Measurements from ENCODE around the gene RBMS2.

RBMS2 gene

DNA sequence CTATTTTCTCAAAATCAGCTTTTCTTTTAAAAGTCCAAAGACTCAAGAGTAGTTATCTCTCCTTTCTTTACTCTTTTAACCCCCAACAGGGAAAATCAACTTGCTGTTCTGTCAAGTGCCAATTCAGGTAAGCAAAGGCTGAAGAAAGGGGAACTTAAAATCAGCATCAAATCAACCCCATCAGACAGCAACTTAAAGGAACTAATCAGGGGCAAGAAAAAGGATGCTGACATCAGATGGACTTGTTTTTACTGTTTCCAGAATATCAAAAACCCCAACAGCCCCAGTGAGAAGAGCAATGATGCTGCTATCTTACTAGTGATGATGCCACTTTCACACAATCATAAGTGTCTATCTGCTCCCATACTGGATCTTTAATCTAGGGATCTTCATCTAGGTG is 105.1 kb downstream of the RBMS2 start:
- intact Hi-C loops (cut with DNase I), result loop anchor here (5.0 kb wide), 1 partner anchor 34 kb away; no protein-coding TSS in a partner anchor
- DNase-seq, result no peak

DNA sequence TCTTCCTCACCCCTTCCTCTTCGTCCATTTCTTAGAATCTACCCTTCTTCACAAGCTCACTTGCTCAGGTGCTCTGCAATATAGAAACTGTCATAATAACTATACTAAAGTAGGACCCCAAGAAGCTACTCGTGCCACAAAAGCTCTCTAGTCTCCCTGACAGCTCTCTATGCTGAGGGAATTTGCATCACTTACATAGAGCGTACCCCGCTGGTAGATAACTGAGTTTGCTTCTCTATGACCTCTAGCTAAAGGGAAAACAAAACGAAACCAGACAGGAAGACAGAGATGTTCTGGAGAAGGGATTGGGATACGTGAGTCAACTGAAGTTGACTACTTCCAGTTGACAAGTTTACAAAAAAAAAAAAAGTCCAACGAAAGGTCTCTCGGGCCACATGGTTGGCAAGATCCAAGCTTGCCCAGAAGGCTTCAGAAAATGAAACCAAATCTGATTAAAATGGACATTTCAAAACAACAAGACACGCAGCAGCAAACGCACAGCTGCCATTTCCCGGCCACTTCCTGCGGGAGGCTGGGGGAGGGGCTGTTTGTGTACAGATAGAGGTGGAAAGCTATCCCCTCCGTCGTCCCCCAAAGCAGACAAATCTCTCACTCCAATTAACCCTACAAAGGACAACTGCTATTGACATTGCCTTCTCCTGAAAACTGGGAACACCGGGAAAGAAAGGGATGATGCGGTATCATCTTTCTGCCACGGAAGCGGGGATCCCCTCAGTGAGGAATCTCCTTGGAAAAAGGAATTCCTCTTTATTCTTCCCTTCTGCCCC is 107.2 kb downstream of the RBMS2 start:
- intact Hi-C loops (cut with DNase I), result loop anchor here (5.0 kb wide), 1 partner anchor 37 kb away; no protein-coding TSS in a partner anchor
- peak in 9 of 10 donors; percentile 49 to 91 (median 67) for DNase-seq

DNA sequence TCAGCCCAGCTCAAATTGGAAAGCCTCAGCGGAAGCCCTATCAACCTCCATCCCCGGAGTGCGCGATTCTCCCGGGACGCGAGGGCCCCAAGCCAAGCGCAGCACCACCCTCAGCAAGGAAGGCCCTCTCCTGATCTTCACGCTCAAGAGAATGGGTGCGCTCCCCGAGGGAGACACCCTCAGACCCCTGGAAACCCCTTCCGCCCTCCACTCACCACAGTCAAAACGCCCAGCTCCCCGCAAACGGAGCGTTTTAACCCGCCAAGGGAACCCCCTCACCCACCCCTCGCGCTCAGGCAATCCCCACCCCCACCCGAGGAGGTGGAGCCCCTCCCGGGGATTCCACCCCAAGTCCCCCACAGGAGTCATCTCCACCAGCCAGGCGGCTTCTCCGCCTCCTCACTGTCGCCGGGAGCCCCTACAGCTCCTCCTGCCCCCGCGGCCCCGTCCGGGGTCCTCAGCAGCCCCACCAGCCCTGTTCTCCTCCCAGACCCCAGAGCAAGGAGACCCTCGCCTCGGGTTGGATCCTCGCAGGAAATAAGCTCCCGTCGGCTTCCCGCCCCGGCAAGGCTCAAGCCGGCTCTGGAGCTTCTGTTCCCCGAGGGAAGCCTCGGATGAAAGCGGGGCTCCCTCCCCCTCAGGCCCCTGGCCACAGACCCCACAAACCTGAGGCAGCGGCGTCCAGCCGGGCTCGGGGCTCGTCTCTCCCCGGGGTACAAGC is 108.0 kb downstream of the RBMS2 start:
- intact Hi-C loops (cut with DNase I), result loop anchor here (5.0 kb wide), 2 partner anchors 37 to 57 kb away; no protein-coding TSS in a partner anchor
- DNase-seq, result peak in 9 of 10 donors; percentile 29 to 88 (median 37)

DNA sequence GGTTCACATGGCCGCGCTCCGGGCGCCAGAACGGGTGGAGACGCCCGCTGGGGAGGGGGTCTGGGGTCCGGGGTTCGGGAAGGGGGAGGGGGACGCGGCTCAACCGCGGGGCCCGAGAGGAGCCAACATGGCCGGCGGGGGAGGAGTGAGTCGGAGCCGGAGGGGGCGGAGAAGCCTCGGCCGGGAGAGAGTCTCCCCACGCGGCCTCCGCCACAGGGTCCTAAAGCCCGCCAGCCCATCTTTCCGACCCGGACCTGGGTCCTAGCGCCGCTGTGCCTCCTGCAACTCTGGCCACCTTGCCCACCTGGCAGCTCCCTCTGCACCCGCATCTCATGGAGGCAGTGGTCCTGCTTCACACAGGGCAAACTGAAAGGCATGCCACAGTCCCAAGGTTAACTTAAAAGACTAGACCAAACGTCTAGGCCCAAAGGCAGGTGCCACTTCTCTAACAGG is 108.6 kb downstream of the RBMS2 start, which contains the start of gene BAZ2A:
BAZ2A (minus strand) TSS at position 147 of the 453 bp plus-strand sequence. CDS start 12,796 bp downstream, outside the sequence.
- DNase-seq, result peak; percentile 91 to 99 (median 97)
- intact Hi-C loops (cut with DNase I), result loop anchor here (5.0 kb wide), 1 partner anchor 58 kb away; no protein-coding TSS in a partner anchor

DNA sequence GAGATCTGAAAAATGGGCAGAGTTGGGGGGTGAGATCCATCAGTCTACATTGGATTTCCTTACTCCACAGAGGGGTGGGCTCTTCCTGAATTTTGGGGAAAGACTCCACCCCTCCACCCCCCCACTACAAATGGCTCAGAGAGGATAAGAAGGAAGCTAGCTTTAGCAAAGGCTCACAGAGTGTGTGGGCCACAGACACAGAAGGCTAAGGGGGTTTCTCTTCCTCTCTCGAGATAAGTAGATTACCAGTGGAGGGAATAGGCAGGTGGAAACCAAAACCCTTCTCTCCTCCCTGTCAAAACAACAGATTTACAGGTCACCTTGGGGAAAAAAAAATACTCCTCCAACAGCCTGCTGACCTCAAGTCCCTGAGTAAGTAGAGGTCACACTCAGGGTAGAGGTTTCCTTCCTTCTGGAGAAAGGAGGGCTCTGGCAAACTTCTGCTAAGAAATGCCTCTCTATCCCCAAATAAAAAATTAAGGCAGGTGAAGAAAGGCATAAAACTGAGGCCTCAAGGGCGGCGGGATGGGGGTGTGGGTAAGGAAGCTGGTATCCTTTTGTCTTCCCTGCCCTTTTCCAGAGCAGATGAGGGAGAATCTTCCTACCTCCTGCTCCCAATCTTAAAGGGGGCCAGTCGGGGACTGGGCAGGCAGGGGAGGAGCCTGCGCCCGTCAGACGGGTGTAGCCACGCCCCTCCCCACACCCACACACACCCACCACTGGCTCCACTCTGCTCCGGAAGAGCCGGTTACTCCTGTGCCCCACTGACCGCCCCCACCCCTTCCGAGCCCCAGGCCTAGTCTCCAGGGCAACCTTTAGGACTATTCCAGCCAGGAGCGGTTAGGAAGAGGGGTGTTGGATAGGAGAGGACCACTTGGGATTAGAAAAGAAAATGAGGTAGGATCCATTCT is 110.4 kb downstream of the RBMS2 start:
- peak in 8 of 10 donors; percentile 27 to 91 (median 50) for DNase-seq
- intact Hi-C loops (cut with DNase I), result loop anchor here (5.0 kb wide), 1 partner anchor 60 kb away; no protein-coding TSS in a partner anchor

DNA sequence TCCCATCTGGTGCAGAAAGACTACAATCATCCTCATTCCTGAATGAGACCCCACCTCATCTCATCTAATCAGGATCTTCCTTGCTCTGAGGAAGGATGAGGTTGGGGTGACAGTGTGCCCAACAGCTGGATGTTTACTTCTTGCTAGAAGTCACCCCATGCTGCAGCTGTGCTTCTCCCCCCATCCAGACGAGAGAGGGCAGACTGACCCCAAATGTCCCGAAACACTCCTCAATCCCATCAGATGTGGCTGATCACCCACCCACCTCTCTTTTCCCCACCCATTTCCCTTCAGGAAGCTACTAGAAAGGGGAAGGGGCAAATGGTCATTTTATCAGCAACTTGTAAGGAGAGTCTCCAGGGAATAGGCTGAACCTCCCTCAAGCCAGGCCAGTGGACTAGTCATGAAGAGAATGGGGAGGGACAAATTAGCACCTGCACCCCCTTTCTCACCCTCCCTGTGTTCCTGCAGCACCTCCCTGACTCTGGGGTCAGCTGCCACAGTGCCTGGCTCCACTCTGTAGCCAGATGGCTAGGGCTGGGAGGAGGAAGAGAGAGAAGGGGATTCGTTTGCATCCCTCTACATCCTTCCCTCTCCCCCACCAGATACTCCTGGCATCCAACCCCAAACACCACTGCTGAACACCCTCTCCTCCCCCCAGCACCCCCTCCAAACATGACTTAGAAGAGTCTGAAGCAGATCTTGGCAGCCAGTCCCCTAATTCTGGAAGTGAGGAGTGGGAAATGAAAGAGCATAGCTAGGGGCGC is 111.3 kb downstream of the RBMS2 start:
- intact Hi-C loops (cut with DNase I), result loop anchor here (5.0 kb wide), 1 partner anchor 61 kb away; no protein-coding TSS in a partner anchor
- DNase-seq, result no peak

DNA sequence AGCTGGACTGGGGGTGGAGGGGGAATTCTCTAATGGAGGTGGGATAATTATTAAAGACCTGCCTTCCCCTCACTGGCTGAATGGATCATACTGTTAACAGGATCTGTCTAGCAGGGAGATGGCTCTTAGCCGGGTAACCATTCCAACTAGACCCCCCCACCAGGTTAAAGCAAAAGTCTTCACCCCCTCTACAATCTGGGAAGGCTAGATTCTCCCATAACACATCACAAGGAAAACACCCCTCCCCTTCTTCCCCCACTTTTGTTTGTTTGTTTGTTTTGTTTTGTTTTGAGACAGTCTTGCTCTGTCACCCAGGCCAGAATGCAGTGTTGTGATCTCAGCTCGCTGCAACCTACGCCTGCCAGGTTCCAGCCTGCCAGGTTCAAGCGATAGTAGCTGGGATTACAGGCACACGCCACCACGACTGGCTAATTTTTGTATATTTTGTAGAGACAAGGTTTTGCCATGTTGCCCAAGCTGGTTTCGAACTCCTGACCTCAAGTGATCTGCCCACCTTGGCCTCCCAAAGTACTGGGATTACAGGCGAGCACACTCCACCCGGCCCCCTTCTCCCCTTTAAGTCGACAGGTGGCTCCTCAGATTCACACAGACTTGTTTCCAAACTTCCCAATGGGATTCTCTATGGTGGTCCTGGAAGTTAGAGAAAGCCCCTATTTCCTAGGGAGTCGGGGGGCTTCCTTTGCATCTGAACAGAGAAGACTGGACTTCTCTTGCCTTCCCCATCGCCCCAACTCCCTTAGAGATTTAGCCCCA is 112.0 kb downstream of the RBMS2 start:
- DNase-seq, result no peak
- intact Hi-C loops (cut with DNase I), result loop anchor here (5.0 kb wide), 1 partner anchor 61 kb away; no protein-coding TSS in a partner anchor

DNA sequence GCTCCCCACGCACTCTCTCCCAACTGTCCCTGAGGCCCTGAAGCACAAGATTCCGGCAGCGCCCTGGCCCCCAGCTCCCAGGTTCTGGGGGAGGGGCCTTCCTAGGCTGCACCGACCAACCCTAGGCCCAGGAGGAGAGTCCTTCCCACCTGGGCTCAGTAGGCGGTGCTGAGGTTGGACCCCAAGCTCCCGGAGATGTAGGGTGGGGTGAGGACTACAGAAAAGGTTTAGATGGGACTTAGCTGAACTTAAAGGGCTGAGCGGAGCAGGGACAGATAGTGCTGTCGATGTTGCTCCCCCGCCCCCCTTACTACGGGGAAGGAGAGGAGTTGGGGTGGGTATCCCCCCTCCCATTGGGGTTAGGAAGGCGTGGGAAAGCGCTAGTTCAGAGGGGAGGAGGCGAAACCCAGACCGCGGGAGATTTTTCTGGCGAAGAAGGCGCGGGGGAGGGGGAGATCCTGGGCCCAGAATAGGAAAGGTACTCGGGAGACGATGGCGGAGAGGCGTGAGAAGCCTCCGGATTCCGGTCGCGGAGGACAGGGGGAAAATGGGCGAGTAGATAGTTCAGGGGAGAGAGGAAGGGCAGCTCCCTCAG is 112.7 kb downstream of the RBMS2 start:
- DNase-seq, result peak in 1 of 10 donors; percentile 6
- intact Hi-C loops (cut with DNase I), result loop anchor here (5.0 kb wide), 1 partner anchor 62 kb away; no protein-coding TSS in a partner anchor

DNA sequence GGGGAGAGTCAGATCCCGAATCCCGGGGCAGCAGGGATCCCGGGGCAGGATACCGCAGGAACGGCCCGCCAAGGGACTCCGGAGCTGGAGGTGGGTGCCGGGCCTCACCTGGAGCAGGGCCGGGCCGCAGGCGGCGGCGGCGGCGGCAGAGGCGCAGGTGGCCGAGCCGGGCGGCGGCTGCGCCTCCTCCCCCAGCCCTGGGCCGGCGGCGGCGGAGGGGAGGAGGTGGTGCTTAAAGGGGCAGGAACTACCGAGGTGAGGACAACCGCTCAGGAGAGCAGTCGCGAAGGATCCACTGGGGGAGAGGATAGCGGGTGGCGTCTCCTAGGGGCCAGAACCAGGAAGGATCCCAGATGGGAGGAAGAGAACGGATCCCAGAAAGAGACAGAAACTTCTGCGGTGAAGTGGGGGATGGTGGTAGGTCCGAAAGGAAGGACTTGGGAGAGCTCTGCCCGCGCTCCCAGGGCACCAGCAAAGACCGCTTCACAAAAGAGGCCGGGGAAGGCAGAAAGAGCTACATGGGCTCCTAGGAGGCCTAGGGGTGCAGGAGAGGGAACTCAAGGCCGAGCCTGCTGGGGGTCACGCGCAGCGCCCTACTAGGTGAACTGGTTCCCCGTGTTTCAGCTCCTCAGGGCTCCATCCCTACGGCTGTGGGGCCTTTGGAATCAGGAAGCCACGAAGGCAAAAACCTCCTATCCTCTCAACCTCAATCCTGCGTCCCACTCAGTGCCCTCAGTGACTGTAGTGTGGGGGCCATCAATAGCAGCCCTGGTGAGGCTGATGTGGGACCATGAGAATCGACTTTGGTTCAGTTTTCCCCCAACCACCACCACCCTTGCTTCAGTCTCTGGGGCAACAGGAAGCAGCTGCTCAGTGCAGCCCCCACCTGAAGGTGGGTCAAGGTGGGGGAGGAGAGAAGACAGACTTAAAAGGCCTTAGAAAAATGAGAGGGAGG is 113.5 kb downstream of the RBMS2 start:
- DNase-seq, result peak; percentile 50 to 96 (median 72)
- intact Hi-C loops (cut with DNase I), result loop anchor here (5.0 kb wide), 1 partner anchor 63 kb away; no protein-coding TSS in a partner anchor

DNA sequence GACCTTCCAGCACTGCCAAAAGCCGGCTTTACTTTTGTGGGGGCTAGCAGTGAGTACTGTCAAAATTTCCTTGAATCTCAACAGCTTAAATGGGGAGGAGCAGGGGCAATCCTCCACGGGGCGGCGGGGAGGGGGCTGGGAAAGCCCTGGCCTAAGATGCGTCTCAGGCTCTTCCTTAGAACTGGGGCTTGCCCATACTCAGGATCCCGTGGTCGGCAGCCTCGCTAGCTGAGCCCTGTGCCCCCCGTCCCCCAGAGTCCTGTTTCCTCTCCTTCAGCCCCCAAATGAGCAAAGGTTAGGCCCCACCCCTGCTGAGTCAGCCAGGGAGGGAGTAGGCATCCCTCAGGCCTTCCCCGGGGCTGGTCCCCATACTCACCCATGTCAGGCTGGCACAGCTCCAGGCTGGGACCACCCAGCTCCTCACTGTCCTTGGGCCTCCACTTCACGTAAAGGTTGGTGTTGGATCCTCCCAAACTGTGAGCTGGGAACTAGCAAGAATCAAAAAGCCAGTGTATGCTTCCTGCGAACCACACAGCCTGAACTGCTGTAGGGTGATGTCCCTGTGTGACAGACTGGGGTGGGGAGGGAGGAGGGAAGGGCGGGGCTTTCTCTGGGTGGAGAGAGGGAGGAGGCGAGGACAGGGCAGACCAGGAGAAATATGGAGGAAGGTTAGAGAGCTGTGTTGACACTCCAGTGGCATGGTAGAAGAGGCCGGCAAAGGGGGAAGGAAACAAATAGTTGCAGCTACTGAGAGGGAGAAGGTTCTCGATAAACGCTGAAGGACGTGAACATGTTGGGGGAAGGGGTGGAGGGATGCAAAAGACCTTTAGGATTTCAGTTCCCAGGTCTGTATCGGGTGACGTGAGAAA is 114.4 kb downstream of the RBMS2 start:
- intact Hi-C loops (cut with DNase I), result loop anchor here (2.0 kb wide), 2 partner anchors 53 to 123 kb away; partner anchors contain the start of gene PTGES3

DNA sequence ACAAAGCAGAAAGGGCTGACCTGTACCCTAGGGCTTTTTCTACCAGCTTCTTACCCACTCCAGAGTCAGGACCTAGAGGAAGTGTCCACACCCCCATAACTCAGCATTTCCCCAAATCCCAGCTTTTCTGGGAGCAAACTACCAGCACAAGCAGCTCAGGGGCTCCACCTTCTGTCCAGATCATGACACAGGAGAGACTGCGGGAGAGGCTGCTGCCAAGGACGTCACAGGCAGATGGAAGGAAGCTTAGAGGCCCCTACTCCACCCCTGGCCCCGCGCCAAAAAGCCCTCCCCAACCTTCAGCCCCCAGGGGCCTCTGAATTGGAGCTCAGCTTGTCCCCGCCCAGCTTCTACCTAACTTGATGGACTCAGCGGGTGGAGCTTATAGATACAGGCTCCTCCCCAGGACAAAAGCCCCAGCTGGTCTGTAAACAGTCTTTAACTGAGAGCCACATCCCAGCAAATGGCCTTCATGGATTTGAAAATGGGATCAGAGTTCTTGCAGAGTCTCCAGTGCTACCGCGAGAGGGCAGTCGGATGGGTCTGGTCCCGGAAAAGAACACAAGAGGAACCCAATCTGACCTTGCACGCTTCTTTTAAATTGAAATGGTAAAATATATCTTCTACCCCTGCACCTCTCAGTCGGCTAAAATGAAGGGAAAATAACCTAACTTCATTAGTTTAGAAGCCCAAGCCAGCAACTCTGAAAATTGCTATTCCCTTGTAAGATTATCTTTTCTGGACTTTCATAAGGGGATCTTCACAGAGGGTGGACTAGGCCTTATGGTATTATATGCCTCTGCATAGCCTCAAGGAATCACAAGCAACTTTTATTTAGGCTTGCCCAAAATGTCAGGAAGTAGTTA is 115.3 kb downstream of the RBMS2 start:
- DNase-seq, result peak; percentile 87 to 99 (median 95)
- intact Hi-C loops (cut with DNase I), result loop anchor here (2.0 kb wide), 2 partner anchors 52 to 124 kb away; partner anchors contain the start of gene PTGES3

More for the DNA sequence above, 114.4 kb downstream of the RBMS2 start:
- peak; percentile 57 to 94 (median 75) for DNase-seq

DNA sequence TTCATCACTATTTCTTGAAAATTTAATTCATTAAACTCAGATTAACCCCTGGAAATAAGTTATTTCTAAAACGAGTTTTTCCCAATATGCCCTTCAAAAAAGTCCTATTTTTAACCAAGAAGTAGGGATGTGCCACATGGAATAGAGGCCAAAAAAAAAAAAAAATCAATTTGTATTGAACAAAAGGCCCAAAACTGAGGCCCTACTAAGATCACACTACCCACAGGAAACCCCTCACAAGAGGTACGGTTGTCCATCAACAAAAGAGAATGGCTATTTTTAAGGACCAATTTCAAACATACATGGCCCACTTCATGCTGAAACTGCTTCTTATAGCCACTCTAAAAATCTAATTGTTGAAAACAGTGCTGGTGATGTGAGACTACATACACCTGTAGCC is 116.0 kb downstream of the RBMS2 start:
- intact Hi-C loops (cut with DNase I), result loop anchor here (2.0 kb wide), 2 partner anchors 51 to 125 kb away; partner anchors contain the start of gene PTGES3
- DNase-seq, result no peak

DNA sequence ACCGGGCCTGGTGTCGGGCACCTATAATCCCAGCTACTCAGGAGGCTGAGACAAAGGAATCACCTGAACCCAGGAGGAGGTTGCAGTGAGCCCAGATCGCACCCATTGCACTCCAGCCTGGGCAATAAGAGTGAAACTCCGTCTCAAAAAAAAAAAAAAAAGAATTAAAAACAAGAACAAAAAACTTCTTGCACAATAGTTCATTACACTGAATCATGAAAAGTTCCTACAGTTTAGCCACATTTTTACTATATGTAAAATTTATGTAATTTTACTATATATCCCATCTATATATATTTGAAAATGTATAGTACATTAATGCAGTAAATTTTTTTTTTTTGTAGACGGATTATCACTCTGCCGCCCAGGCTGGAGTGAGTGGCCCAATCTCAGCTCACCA is 119.6 kb downstream of the RBMS2 start:
- intact Hi-C loops (cut with DNase I), result no loop called here
- no peak for DNase-seq

DNA sequence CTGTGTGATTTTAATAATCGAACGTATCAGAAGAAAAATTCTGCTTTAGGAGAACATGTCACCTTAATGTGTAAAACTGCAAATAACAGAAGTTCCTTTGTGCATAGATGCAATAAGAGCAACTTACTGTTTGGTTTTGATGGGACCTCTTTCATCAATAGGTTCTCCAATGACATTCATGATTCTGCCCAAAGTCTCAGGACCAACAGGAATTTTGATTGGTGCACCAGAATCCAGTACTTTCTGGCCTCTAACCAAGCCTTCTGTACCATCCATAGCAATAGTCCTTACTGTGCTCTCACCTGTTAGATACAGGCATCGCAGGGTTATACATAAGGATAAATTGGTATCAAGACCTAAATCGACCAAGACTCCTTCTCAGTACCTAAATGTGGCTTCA is 123.0 kb downstream of the RBMS2 start:
- intact Hi-C loops (cut with DNase I), result no loop called here
- DNase-seq, result no peak
